Measurements from ENCODE around the gene IL20RA.

IL20RA gene

DNA sequence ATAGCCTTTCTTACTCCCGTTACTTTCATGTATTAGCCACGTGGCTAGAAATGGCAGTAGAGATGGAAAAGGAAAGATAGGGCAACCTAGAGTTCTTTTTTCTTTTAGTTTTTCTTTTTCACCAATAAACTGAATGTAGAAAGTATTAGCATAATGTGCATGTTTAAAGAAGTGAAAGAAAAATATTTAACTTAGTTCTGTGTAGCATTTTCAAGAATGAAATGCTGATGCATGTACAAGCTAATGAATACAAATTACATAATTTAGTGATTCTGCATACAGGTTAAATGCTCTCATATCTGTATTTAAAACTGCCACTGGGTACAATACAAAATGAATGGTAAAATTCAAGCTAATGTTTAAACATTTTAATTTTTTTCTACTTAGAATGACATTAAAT lies 22.6 kb upstream of the IL20RA start:
- TF ChIP-seq, protein P1, sequence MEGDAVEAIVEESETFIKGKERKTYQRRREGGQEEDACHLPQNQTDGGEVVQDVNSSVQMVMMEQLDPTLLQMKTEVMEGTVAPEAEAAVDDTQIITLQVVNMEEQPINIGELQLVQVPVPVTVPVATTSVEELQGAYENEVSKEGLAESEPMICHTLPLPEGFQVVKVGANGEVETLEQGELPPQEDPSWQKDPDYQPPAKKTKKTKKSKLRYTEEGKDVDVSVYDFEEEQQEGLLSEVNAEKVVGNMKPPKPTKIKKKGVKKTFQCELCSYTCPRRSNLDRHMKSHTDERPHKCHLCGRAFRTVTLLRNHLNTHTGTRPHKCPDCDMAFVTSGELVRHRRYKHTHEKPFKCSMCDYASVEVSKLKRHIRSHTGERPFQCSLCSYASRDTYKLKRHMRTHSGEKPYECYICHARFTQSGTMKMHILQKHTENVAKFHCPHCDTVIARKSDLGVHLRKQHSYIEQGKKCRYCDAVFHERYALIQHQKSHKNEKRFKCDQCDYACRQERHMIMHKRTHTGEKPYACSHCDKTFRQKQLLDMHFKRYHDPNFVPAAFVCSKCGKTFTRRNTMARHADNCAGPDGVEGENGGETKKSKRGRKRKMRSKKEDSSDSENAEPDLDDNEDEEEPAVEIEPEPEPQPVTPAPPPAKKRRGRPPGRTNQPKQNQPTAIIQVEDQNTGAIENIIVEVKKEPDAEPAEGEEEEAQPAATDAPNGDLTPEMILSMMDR (IDR thresholded peaks at IDR 0.05; ENCODE audit: low read depth, low read length, missing control alignments), result no peak
- H3K4me3 ChIP-seq (ENCODE audit: low read depth, low read length), result no peak overlapping the region
- DNase-seq (ENCODE audit: low read depth), result no peak

DNA sequence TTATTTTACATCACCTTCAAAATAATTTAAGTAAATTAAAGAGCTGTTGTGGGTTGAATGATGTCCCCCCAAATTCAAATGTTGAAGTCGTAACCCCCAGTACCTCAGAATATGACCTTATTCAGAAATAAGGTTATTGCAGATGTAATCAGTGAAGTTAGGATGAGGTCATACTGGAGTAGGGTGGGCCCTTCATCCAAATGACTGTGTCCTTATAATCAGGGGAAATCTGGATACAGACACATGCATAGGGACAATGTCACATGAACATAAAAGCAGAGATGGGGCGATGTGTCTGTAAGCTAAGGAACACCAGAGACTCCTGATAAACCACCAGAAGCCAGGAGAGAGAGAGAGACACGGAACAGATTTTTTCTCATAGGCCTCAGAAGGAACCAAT lies 13.3 kb upstream of the IL20RA start:
- H3K4me3 ChIP-seq (ENCODE audit: low read depth, low read length), result no peak overlapping the region
- TF ChIP-seq, protein P1 (IDR thresholded peaks at IDR 0.05; ENCODE audit: low read depth, low read length, missing control alignments), result no peak
- DNase-seq (ENCODE audit: low read depth), result no peak

DNA sequence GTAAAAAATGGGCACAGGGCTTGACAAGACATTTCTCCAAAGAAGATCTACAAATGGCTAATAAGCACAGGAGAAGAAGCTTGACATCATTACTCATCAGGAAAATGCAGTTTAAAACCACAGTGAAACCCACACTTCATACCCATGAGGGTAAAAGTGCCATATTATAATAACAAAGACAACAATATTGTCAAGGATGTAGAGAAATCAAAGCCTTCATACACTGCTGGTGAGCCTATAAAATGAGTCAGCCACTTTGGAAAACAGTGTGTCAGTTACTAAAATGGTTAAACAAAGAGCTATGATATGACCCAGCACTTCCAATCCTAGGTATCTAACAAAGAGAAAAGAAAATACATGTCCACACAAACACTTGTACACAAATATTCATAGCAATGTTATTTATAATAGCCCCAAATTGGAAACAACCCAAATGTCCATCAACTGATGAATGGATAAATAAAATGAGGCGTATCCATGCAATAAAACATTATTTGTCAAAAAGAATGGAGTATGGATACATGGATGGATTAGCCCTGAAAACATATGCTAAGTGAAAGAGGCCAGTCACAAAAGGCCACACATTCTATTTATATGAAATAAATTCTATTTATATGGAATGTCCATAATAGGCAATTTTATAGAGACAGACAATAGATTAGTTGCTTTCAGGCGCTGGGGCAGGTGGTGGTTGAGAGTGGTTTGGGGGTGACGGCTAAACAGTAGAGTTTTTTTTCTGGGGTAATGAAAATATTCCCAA lies 11.5 kb upstream of the IL20RA start:
- no peak for DNase-seq (ENCODE audit: low read depth)
- no peak overlapping the region for H3K4me3 ChIP-seq (ENCODE audit: low read depth, low read length)
- TF ChIP-seq, protein P1 (IDR thresholded peaks at IDR 0.05; ENCODE audit: low read depth, low read length, missing control alignments), result no peak

DNA sequence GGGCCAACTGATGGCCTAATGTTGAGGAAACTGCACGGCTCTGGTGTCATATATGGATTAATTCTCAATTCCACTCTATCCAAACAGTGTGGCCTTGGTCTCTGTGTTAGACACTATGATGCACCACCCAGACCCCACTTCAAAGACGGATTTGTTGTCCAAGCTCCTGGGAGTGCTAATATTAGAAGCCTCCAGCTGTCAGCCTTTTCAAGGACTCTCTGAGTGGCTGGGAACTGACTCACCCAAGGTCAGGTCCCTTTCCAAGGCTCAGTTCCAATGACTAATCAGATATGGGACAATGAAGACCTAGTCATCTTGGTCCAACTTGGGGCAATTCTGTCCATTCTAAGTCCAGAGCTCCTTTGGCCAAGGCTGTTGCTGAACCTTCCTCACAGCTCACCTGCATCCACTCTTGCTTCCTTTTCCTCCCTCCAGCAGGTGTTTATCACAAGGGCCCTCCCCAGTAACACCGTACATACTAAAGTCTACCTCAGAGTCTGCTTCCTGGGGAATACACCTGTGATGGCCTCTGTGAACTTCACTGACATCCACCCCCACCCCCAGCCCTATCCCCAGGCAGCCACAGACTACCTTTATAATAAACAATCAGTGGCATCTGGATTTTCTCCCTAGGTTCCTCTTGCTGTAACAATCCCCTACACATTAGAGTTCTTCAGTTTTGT lies 7.2 kb upstream of the IL20RA start:
- no peak overlapping the region for H3K4me3 ChIP-seq (ENCODE audit: low read depth, low read length)
- TF ChIP-seq, protein P1 (IDR thresholded peaks at IDR 0.05; ENCODE audit: low read depth, low read length, missing control alignments), result no peak
- no peak for DNase-seq (ENCODE audit: low read depth)

DNA sequence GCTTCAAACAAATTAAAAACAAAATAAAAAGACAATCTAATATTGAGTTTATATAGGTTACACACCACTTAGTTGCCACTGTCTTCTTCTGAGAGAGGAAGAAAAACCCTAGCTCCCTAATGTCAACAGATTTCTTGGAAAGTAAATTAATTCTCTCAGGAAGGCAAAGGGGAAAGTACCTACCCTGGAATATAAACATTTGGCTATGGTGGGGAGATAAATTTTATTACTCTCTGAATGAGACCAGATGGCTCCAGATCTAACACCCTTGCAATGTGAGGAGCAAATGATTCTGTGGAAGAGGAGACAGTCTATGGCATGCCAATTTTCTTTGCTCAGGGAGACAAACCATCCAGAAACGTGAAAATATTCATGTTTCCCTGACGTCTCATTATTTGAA lies 4.3 kb upstream of the IL20RA start:
- TF ChIP-seq, protein P1 (IDR thresholded peaks at IDR 0.05; ENCODE audit: low read depth, low read length, missing control alignments), result no peak
- no peak for DNase-seq (ENCODE audit: low read depth)
- no peak overlapping the region for H3K4me3 ChIP-seq (ENCODE audit: low read depth, low read length)

DNA sequence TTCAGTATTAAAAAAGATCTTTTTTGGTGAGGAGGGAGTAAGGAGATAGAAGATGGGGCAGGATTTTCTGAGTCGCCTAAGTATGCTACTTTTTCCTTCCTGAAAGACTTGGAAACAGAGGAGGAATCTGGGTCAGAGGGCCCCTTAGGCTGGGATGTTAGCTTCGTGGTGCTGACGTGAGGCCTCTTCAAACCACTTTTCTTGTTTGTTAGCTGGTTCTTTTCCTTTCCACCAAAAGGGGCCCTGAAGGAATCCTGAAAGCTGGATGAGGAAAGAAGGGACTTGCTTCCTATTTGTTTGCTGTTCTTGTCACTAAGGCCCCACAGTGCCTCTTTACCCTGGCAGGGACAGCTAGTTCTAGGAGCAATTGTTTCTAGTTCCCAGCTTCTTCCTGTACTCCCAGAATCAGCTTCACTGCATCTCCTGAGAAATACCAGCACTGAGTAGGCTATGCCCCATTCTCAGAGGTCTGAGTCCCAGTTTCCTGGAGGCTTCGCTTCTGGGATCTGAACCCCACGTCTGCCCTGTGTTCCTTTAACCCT lies 2.2 kb upstream of the IL20RA start:
- TF ChIP-seq, protein P1 (IDR thresholded peaks at IDR 0.05; ENCODE audit: low read depth, low read length, missing control alignments), result no peak
- H3K4me3 ChIP-seq (ENCODE audit: low read depth, low read length), result no peak overlapping the region
- no peak for DNase-seq (ENCODE audit: low read depth)

Measured in GM12864 (cell line).